ENCODE data around the gene ADH1C.
A peak's percentile ranks its signal among the peaks of the same experiment; 100 is the strongest.
"Not testable (repeated sequence)": the region's sequence is repeated elsewhere in the genome, so short reads cannot be mapped to it uniquely, and the experiment has no call there.

The ADH1C gene

DNA sequence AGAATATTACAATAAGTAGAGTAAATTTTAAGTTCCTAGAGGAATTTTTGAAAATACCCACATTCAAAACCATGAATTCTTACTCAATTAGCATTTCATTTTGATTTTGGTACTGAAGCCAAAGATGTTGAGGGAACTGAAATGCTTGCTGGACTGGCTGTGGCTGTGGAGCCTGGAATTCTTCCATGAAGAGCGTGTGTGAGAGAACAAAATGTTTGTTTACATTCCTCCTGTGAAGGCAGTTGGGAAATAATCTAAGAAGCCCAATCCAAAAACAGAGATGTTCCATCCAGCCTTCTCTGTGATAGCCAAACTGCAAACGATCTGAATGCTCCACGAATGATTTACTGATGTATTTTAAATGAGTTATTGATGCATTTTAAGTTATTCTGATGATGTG lies 27.6 kb downstream of the ADH1C start:
- peaks cover 18% of the 10 kb centered on the region for H3K4me1 ChIP-seq (ENCODE audit: control insufficient read depth, insufficient read depth, low read length)
- H3K4me3 ChIP-seq (ENCODE audit: low read depth, low read length) = no peak overlapping the region
- H3K9ac ChIP-seq (ENCODE audit: low read depth, low read length) = no peak overlapping the region
- H3K36me3 ChIP-seq (ENCODE audit: control insufficient read depth, insufficient read depth, low read length) = no peaks in the 10 kb centered on the region
- no peak overlapping the region for H3K27ac ChIP-seq (ENCODE audit: low read depth, low read length)
- no peaks in the 10 kb centered on the region for H3K27me3 ChIP-seq (ENCODE audit: control insufficient read depth, insufficient read depth, low read length)
- peaks cover 6% of the 10 kb centered on the region; the same call in 1 of the 2 replicates for H3K9me3 ChIP-seq (ENCODE audit: control insufficient read depth, insufficient read depth, low read length)

DNA sequence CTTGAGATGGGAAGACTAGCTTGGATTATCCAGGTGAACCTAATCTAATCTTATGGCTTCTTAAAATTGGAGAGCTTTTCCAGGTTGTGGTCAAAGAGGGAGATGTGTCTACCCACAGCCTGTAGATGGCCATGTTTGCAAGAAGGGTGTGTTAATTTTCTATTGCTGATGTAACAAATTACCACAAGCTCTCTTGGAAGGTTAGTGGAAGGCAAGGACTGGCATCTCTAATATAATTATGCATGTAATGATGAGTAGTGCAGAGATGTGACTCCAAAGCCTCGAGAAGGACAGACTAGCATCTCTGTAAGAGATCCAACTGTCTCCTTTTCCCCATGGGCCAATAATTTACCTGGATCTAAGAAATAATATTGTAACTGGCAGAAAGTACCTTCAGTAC lies 28.2 kb downstream of the ADH1C start:
- Histone ChIP-seq H3K4me1 (ENCODE audit: control insufficient read depth, insufficient read depth, low read length) (peaks cover 18% of the 10 kb centered on the region), H3K4me3 (ENCODE audit: low read depth, low read length) (no peak overlapping the region), H3K27me3 (ENCODE audit: control insufficient read depth, insufficient read depth, low read length) (no peaks in the 10 kb centered on the region), H3K9ac (ENCODE audit: low read depth, low read length) (no peak overlapping the region), H3K27ac (ENCODE audit: low read depth, low read length) (no peak overlapping the region), H3K36me3 (ENCODE audit: control insufficient read depth, insufficient read depth, low read length) (no peaks in the 10 kb centered on the region), H3K9me3 (ENCODE audit: control insufficient read depth, insufficient read depth, low read length) (peaks cover 6% of the 10 kb centered on the region; the same call in 1 of the 2 replicates)

DNA sequence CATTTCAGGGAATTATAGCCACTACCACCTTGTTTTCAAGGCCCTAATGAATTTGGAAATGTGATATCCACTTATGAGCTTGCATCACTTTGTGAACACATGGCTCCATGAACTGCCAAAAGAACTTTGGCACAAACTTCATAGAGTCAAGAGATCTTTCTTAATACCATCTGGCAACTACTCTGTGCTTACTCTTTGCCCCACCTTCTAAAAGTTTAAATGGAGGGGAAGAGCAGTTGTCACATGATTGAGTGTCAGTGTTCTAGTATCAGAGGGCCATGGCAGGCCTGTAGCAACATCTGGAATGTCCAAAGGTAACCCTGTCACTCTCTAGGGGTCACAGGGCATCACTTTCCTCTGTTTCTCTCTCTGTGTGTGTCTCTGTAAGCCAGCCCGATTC lies 28.8 kb downstream of the ADH1C start:
- peaks cover 18% of the 10 kb centered on the region for H3K4me1 ChIP-seq (ENCODE audit: control insufficient read depth, insufficient read depth, low read length)
- peaks cover 6% of the 10 kb centered on the region; the same call in 1 of the 2 replicates for H3K9me3 ChIP-seq (ENCODE audit: control insufficient read depth, insufficient read depth, low read length)
- no peak overlapping the region for H3K9ac ChIP-seq (ENCODE audit: low read depth, low read length)
- H3K4me3 ChIP-seq (ENCODE audit: low read depth, low read length) = no peak overlapping the region
- H3K27me3 ChIP-seq (ENCODE audit: control insufficient read depth, insufficient read depth, low read length) = no peaks in the 10 kb centered on the region
- H3K27ac ChIP-seq (ENCODE audit: low read depth, low read length) = no peak overlapping the region
- H3K36me3 ChIP-seq (ENCODE audit: control insufficient read depth, insufficient read depth, low read length) = no peaks in the 10 kb centered on the region

DNA sequence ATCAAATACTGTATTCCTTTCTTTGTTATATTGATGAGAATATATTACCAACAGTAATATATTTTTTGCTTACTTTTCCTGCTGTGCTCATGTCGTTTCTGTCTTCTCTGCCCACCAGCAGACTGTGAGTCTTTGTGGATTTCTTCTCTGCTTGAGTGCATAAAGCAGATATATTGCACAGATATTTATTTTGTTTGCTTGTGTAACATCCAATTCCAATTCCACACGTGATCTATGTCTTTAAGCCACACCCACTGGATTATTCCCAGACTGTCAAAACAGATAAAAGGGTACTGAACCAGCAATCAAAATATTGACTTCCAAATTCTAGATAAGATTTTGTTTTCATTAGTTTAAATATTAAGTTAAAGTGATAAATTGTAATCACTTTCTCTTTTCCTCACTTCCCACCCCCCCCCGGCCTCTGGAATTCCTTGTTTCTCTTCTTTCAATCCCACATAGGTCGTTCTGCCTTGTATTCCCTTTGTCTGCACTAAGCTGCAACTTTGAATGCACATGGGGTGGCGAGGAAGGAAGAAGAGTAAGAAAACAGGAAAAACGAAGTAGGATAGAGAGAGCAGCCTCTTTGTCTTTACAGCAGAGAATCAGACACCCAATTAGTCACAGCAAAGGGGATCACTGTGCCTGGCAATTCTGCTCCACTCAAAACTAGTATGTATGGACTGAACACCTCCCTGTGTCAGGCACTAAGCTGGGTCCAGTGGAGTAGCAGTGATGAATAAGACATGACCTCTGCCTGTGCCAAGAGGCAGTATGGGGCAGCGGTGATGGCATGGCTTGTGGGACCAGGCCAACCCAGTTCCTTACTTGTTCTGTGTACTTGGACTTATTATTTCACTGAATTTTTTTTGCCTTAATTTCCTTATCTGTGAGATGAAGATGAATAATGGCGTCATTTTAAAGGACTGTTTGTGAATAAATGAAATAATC lies 31.0 kb downstream of the ADH1C start, which contains the start of gene ADH1B:
Gene ADH1B, minus strand, starts transcription at position 161 of the 951 bp plus-strand sequence. Its CDS starts 70 bp downstream, at position 91.
- Histone ChIP-seq H3K36me3 (ENCODE audit: control insufficient read depth, insufficient read depth, low read length) (no peaks in the 10 kb centered on the region), H3K9me3 (ENCODE audit: control insufficient read depth, insufficient read depth, low read length) (0 out of 2 replicates have a peak, but pooled peaks cover 2% of the 10 kb centered on the region), H3K9ac (ENCODE audit: low read depth, low read length) (no peak within 1 kb of the TSS)

DNA sequence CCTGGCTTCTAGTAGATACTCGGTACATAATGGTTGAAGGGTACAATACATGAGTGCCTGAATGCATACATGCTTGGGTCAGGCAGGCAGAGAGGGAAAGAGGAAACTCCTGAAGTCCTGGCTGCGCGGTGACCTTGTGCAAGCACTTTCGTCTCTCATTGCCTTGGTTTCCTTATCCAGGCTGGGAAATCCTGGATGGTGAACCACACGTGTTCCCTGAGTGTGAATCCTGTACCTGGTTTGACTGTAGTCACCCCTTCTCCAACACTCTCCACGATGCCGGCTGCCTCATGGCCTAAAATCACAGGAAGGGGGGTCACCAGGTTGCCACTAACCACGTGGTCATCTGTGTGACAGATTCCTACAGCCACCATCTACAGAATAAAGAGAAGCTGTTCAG lies 34.7 kb downstream of the ADH1C start:
- H3K9ac ChIP-seq (ENCODE audit: low read depth, low read length); H3K27ac ChIP-seq (ENCODE audit: low read depth, low read length); H3K9me3 ChIP-seq (ENCODE audit: control insufficient read depth, insufficient read depth, low read length); H3K27me3 ChIP-seq (ENCODE audit: control insufficient read depth, insufficient read depth, low read length); H3K36me3 ChIP-seq (ENCODE audit: control insufficient read depth, insufficient read depth, low read length); H3K4me3 ChIP-seq (ENCODE audit: low read depth, low read length): not testable (repeated sequence)
- peaks cover 18% of the 10 kb centered on the region for H3K4me1 ChIP-seq (ENCODE audit: control insufficient read depth, insufficient read depth, low read length)

More for the DNA sequence above, 31.0 kb downstream of the ADH1C start, which contains the start of gene ADH1B:
- Histone ChIP-seq H3K4me3 (ENCODE audit: low read depth, low read length) (no peak within 1 kb of the TSS), H3K27ac (ENCODE audit: low read depth, low read length) (peak within 1 kb of the TSS; percentile 42), H3K4me1 (ENCODE audit: control insufficient read depth, insufficient read depth, low read length) (peaks cover 18% of the 10 kb centered on the region), H3K27me3 (ENCODE audit: control insufficient read depth, insufficient read depth, low read length) (no peaks in the 10 kb centered on the region)

DNA sequence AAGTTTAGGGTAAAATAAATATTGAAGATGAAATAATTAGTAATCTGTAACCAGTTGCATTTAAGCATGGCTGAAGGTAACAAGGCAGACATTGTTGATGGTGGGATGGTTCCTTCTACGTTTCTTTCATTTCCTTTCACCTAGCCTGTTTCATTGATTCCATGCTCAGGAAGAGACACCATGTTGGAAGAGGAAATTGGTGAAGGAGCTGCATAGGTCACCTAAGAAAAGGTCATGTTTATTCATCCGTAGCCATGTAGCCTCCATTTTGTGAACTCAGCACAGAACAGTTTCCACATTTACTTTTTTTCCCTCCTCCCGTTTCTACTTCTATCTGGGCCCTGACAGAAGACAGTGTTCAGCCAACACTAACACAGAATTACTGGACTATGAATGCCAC lies 35.2 kb downstream of the ADH1C start:
- H3K27me3 ChIP-seq (ENCODE audit: control insufficient read depth, insufficient read depth, low read length) = no peaks in the 10 kb centered on the region
- H3K9ac ChIP-seq (ENCODE audit: low read depth, low read length) = no peak overlapping the region
- H3K9me3 ChIP-seq (ENCODE audit: control insufficient read depth, insufficient read depth, low read length) = no peaks in the 10 kb centered on the region
- H3K27ac ChIP-seq (ENCODE audit: low read depth, low read length) = no peak overlapping the region
- no peaks in the 10 kb centered on the region for H3K36me3 ChIP-seq (ENCODE audit: control insufficient read depth, insufficient read depth, low read length)
- H3K4me1 ChIP-seq (ENCODE audit: control insufficient read depth, insufficient read depth, low read length) = peaks cover 18% of the 10 kb centered on the region
- no peak overlapping the region for H3K4me3 ChIP-seq (ENCODE audit: low read depth, low read length)

DNA sequence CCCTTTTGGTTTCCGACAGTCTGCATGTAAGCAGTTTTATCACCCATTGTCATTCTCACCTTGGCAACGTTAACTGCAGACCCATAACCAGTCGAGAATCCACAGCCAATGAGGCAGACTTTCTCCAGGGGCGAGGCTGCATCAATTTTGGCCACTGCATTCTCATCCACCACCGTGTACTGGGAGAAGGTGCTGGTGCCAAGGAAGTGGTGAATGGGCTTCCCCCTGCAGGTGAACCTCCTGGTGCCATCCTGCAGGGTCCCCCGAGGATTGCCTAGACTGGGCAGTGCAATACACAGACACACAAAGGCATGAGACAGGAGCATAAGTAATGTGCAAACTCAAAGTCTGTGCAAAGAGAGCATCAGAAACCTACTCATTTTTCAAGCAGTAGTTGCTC lies 36.7 kb downstream of the ADH1C start:
- H3K27me3 ChIP-seq (ENCODE audit: control insufficient read depth, insufficient read depth, low read length) = no peaks in the 10 kb centered on the region
- H3K36me3 ChIP-seq (ENCODE audit: control insufficient read depth, insufficient read depth, low read length) = no peaks in the 10 kb centered on the region
- H3K9ac ChIP-seq (ENCODE audit: low read depth, low read length) = no peak overlapping the region
- peaks cover 7% of the 10 kb centered on the region for H3K4me1 ChIP-seq (ENCODE audit: control insufficient read depth, insufficient read depth, low read length)
- H3K9me3 ChIP-seq (ENCODE audit: control insufficient read depth, insufficient read depth, low read length) = no peaks in the 10 kb centered on the region
- H3K27ac ChIP-seq (ENCODE audit: low read depth, low read length) = no peak overlapping the region
- no peak overlapping the region for H3K4me3 ChIP-seq (ENCODE audit: low read depth, low read length)

DNA sequence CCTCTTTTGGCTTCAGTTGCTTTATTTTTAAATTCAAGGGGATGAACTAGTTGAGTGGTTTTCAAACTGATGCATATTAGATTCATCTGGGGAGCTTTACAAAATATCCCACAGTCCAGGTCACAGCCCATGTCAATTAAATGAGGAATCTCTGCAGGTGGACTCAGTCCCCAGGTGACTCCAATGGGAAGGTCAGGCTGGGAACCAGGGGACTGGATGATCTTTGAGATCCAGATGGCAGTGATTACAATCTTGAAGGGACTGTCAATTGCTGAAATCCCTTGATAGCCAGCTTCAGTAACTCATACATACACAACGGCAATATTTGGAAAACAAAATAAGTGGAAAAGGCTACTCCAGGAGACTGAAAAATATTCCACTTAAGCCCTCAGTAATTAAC lies 38.3 kb downstream of the ADH1C start:
- Histone ChIP-seq H3K27ac (ENCODE audit: low read depth, low read length) (no peak overlapping the region), H3K9ac (ENCODE audit: low read depth, low read length) (no peak overlapping the region), H3K9me3 (ENCODE audit: control insufficient read depth, insufficient read depth, low read length) (no peaks in the 10 kb centered on the region), H3K27me3 (ENCODE audit: control insufficient read depth, insufficient read depth, low read length) (no peaks in the 10 kb centered on the region), H3K4me3 (ENCODE audit: low read depth, low read length) (no peak overlapping the region), H3K36me3 (ENCODE audit: control insufficient read depth, insufficient read depth, low read length) (no peaks in the 10 kb centered on the region), H3K4me1 (ENCODE audit: control insufficient read depth, insufficient read depth, low read length) (peaks cover 15% of the 10 kb centered on the region)

DNA sequence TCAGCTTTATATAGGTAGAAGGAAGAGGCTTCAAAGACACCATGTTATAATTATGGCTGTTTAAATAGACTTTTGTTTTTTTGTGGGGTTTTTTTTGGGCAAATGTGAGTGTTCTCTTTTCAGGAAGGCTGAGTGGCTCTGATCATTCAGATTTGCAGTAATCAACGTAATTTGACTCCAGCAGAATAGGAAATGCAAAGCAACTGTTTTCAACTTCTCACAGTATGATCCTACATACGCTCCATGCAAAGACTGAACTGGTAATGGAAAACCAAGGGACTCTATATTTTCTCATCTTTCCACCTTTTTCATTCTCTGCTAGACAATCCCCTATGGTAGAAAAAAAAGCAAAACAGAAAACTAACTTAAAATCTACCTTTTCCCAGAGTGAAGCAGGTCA lies 42.2 kb downstream of the ADH1C start:
- H3K4me1 ChIP-seq (ENCODE audit: control insufficient read depth, insufficient read depth, low read length) = peaks cover 15% of the 10 kb centered on the region
- no peak overlapping the region for H3K4me3 ChIP-seq (ENCODE audit: low read depth, low read length)
- H3K27ac ChIP-seq (ENCODE audit: low read depth, low read length) = no peak overlapping the region
- H3K27me3 ChIP-seq (ENCODE audit: control insufficient read depth, insufficient read depth, low read length) = no peaks in the 10 kb centered on the region
- no peaks in the 10 kb centered on the region for H3K36me3 ChIP-seq (ENCODE audit: control insufficient read depth, insufficient read depth, low read length)
- H3K9ac ChIP-seq (ENCODE audit: low read depth, low read length) = no peak overlapping the region
- H3K9me3 ChIP-seq (ENCODE audit: control insufficient read depth, insufficient read depth, low read length) = no peaks in the 10 kb centered on the region

DNA sequence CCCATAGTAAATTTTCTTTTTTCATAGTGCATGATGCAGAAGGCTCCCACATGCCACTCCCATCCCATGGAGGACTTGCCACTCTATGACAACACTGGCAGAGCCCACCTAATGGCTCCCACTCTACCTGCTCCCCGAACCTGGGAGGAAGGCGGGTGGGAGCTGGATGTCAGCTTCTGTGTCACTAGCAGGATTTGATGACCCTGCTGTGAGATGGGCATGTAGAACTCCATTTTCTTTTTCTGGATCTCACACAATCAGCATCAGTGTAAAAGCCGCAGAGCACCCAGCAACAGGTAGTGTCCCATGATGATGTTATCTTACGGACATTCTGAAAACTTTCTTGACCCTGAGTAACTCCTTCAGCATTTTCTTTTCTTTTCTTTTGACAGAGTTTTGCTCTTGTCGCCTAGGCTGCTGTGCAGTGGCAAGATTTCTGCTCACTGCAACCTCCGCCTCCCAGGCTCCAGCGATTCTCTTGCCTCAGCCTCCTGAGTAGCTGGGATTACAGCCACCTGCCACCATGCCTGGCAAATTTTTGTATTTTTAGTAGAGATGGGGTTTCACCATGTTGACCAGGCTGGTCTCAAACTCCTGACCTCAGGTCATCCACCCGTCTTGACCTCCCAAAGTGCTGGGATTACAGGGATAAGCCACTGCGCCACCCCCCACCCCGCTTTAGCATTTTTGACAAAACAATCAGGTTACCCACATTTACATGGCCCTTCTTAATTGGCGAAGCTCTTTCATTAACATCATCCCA lies 46.7 kb downstream of the ADH1C start:
- H3K27me3 ChIP-seq (ENCODE audit: control insufficient read depth, insufficient read depth, low read length) = no peaks in the 10 kb centered on the region
- no peak overlapping the region for H3K9ac ChIP-seq (ENCODE audit: low read depth, low read length)
- H3K27ac ChIP-seq (ENCODE audit: low read depth, low read length) = no peak overlapping the region
- no peak overlapping the region for H3K4me3 ChIP-seq (ENCODE audit: low read depth, low read length)
- H3K9me3 ChIP-seq (ENCODE audit: control insufficient read depth, insufficient read depth, low read length) = no peaks in the 10 kb centered on the region
- peaks cover 13% of the 10 kb centered on the region for H3K4me1 ChIP-seq (ENCODE audit: control insufficient read depth, insufficient read depth, low read length)
- H3K36me3 ChIP-seq (ENCODE audit: control insufficient read depth, insufficient read depth, low read length) = no peaks in the 10 kb centered on the region
